GM23248 (cell line): Measurements from ENCODE around the gene LRBA. TPM values are rescaled to one million over a fixed set of nuclear protein-coding genes. Genes with fewer than 3 reads are reported as not detected.
"Not testable (repeated sequence)": the region's sequence is repeated elsewhere in the genome, so short reads cannot be mapped to it uniquely, and the experiment has no call there.

Experiments
- DNase-seq: peaks from one replicate; pipeline ENCODE4 v3.0.0-alpha.2; 2015
- H2AFZ ChIP-seq: fragments of 200-600 bp; sonication (generic); 2 replicates; pipeline ENCODE4 v1.6.1; 2016; ENCODE audit warnings: antibody characterized with exemption
- H3F3A ChIP-seq: fragments of 200-600 bp; sonication (generic); 2 replicates; pipeline ENCODE4 v1.6.1; 2016; ENCODE audit warnings: mild to moderate bottlenecking, antibody characterized with exemption, mixed run types; ENCODE audit not compliant: insufficient read depth
- H3K27ac ChIP-seq: fragments of 200-600 bp; sonication (generic); 2 replicates; pipeline ENCODE4 v1.5.1; 2016; ENCODE audit warnings: mild to moderate bottlenecking
- H3K27me3 ChIP-seq: fragments of 200-600 bp; sonication (generic); replicated peaks from 2 replicates; pipeline ENCODE4 v1.6.1; 2016; ENCODE audit warnings: mild to moderate bottlenecking; ENCODE audit not compliant: insufficient read depth
- H3K36me3 ChIP-seq: fragments of 200-600 bp; sonication (generic); 2 replicates; pipeline ENCODE4 v1.6.1; 2016; ENCODE audit warnings: low read depth, mild to moderate bottlenecking
- H3K4me1 ChIP-seq: fragments of 200-600 bp; sonication (generic); 2 replicates; pipeline ENCODE4 v1.6.1; 2016; ENCODE audit warnings: mild to moderate bottlenecking; ENCODE audit not compliant: insufficient read depth
- H3K4me2 ChIP-seq: fragments of 200-600 bp; sonication (generic); one replicate; pipeline ENCODE4 v1.6.1; 2016; ENCODE audit warnings: mild to moderate bottlenecking; ENCODE audit not compliant: unreplicated experiment
- H3K4me3 ChIP-seq: fragments of 200-600 bp; sonication (generic); 2 replicates; pipeline ENCODE4 v1.5.1; 2016; ENCODE audit warnings: mild to moderate bottlenecking
- H3K79me2 ChIP-seq: fragments of 200-600 bp; sonication (generic); 2 replicates; pipeline ENCODE4 v1.6.1; 2016; ENCODE audit warnings: mild to moderate bottlenecking; ENCODE audit not compliant: insufficient read depth
- H3K9ac ChIP-seq: fragments of 200-600 bp; sonication (generic); 2 replicates; pipeline ENCODE4 v1.6.1; 2016; ENCODE audit warnings: mild to moderate bottlenecking
- H3K9me2 ChIP-seq: fragments of 200-600 bp; sonication (generic); 2 replicates; pipeline ENCODE4 v1.6.1; 2016; ENCODE audit warnings: mixed run types, mild to moderate bottlenecking, moderate library complexity; ENCODE audit not compliant: insufficient read depth
- H3K9me3 ChIP-seq: fragments of 200-600 bp; sonication (generic); one replicate; pipeline ENCODE4 v1.6.1; 2017; ENCODE audit warnings: low read depth
- H4K20me1 ChIP-seq: fragments of 200-600 bp; sonication (generic); 2 replicates; pipeline ENCODE4 v1.6.0; 2016; ENCODE audit not compliant: insufficient read depth
- EZH2 ChIP-seq: fragments of 200-600 bp; sonication (generic); IDR thresholded peaks from 2 replicates; pipeline ENCODE4 v1.6.1; 2018; ENCODE audit warnings: antibody characterized with exemption, mild to moderate bottlenecking; ENCODE audit not compliant: insufficient read depth, poor library complexity, severe bottlenecking
- EZH2phosphoT487 ChIP-seq: fragments of 200-600 bp; sonication (generic); IDR thresholded peaks from 2 replicates; pipeline ENCODE4 v1.6.1; 2018; ENCODE audit warnings: antibody characterized with exemption, moderate library complexity, mild to moderate bottlenecking, low read depth; ENCODE audit not compliant: insufficient read depth
- WGBS, 2 experiments: methylation state at CpG; one replicate each; pipeline ENCODE4 v1.1.6; 2015 to 2017; ENCODE audit warnings: low lambda C conversion rate in 2 of 2, low coverage in 1 of 2; ENCODE audit errors: missing lambda C conversion rate in 2 of 2; 5-methylcytosine and 5-hydroxymethylcytosine counted together
- in situ Hi-C: fragments of 300-500 bp; cut with MboI; formaldehyde crosslinking; loops from 2 replicates; pipeline ENCODE4 v1.15.0; 2020
- polyA plus RNA-seq: library from polyadenylated mRNA; unstranded; fragments of >200 nt; fragmentation: Nextera tagmentation; extraction: Ambion mirVana; gene quantifications from 2 replicates; pipeline ENCODE4 v1.2.1, GENCODE V29; 2016
- total RNA-seq: library from RNA; depleted of rRNA; stranded (reverse); fragments of >200 nt; shearing (Covaris generic); gene quantifications from 2 replicates; pipeline ENCODE4 v1.2.3, GENCODE V29; 2014; rRNA removed

LRBA gene
- total RNA-seq: 15.7 and 17.8 TPM in 2 replicates
- 5.7 and 6.6 TPM in 2 replicates for polyA plus RNA-seq

- H3K9me2 ChIP-seq: no peaks in the 10 kb centered on the region
- H3K79me2 ChIP-seq: no peaks in the 10 kb centered on the region
- H3K36me3 ChIP-seq: no peaks in the 10 kb centered on the region
- H3K9ac ChIP-seq: peak within 1 kb of the TSS; percentile 79
- H3K27ac ChIP-seq: no peak within 1 kb of the TSS
- H3K4me2 ChIP-seq: peak within 1 kb of the TSS; percentile 95
- DNase-seq: peak; percentile 66
- no peaks in the 10 kb centered on the region for H3K27me3 ChIP-seq
- TF ChIP-seq EZH2phosphoT487: no peak
- TF ChIP-seq EZH2: no peak
- peaks cover 4% of the 10 kb centered on the region for H3K4me1 ChIP-seq
- H3K4me3 ChIP-seq: peak within 1 kb of the TSS; percentile 88
- no peaks in the 10 kb centered on the region for H4K20me1 ChIP-seq
- H2AFZ ChIP-seq: peak within 1 kb of the TSS; percentile 99
- in situ Hi-C loops: no loop called here
- H3K9me3 ChIP-seq: no peaks in the 10 kb centered on the region
- 2% methylated on average over 35 to 37 of the region's 37 CpGs for WGBS, 2 experiments
- H3F3A ChIP-seq: no peaks in the 10 kb centered on the region
Observed at GRCh38 chr4:151014521-151015458, at the start of gene LRBA. Gene LRBA (minus strand): TSS chr4:151015284. CDS start chr4:151014642, 642 bp downstream.

GRCh38 chr4:151063143-151063542, 48.1 kb upstream of the LRBA start:
- 94 to 97% methylated on average over 3 of the region's 3 CpGs for WGBS, 2 experiments
- H3K9ac ChIP-seq, in situ Hi-C loops, H3K9me2 ChIP-seq, H3K79me2 ChIP-seq, H3K4me2 ChIP-seq, H3K4me1 ChIP-seq, H3K27me3 ChIP-seq, H3K36me3 ChIP-seq, H4K20me1 ChIP-seq, H2AFZ ChIP-seq, H3K9me3 ChIP-seq, H3F3A ChIP-seq, DNase-seq, H3K4me3 ChIP-seq, H3K27ac ChIP-seq: not testable (repeated sequence)

- WGBS, 2 experiments: 5 to 6% methylated on average over 1 of the region's 1 CpG
- no peak overlapping the region for H3K9ac ChIP-seq
- in situ Hi-C loops: no loop called here
- H3K36me3 ChIP-seq: no peaks in the 10 kb centered on the region
- H3K9me3 ChIP-seq: no peaks in the 10 kb centered on the region
- no peaks in the 10 kb centered on the region for H3K9me2 ChIP-seq
- no peak for TF ChIP-seq EZH2phosphoT487
- TF ChIP-seq EZH2: no peak
- H2AFZ ChIP-seq: no peak overlapping the region; the same call in 1 of the 2 replicates
- no peaks in the 10 kb centered on the region for H3K4me1 ChIP-seq
- H3K4me3 ChIP-seq: no peak overlapping the region
- H3K4me2 ChIP-seq: no peak overlapping the region
- DNase-seq: no peak
- H3F3A ChIP-seq: no peaks in the 10 kb centered on the region
- no peak overlapping the region for H3K27ac ChIP-seq
- H4K20me1 ChIP-seq: no peaks in the 10 kb centered on the region
- no peaks in the 10 kb centered on the region for H3K27me3 ChIP-seq
- no peaks in the 10 kb centered on the region for H3K79me2 ChIP-seq
Observed at GRCh38 chr4:151055539-151055938, 40.5 kb upstream of the LRBA start.

GRCh38 chr4:151052785-151053184, 37.7 kb upstream of the LRBA start:
- in situ Hi-C loops: no loop called here
- no peaks in the 10 kb centered on the region for H3F3A ChIP-seq
- WGBS, 2 experiments: 68 to 79% methylated on average over 3 of the region's 3 CpGs
- DNase-seq: no peak
- H3K9ac ChIP-seq: no peak overlapping the region
- no peaks in the 10 kb centered on the region for H3K79me2 ChIP-seq
- no peaks in the 10 kb centered on the region for H3K9me3 ChIP-seq
- no peak overlapping the region for H2AFZ ChIP-seq
- H3K4me2 ChIP-seq: no peak overlapping the region
- H3K4me3 ChIP-seq: no peak overlapping the region
- H3K27ac ChIP-seq: no peak overlapping the region
- no peaks in the 10 kb centered on the region for H4K20me1 ChIP-seq
- TF ChIP-seq EZH2 (no peak), EZH2phosphoT487 (no peak)
- H3K9me2 ChIP-seq: no peaks in the 10 kb centered on the region
- no peaks in the 10 kb centered on the region for H3K36me3 ChIP-seq
- H3K4me1 ChIP-seq: no peaks in the 10 kb centered on the region
- H3K27me3 ChIP-seq: no peaks in the 10 kb centered on the region
